GM12878 (cell line): ENCODE measurements around the gene RACGAP1.

Experiments used
- CTCF ChIP-seq, 3 experiments: IDR thresholded peaks in 2 of 3; conservative IDR thresholded peaks in 1 of 3; 2 replicates each; pipeline ENCODE4 v1.5.1; 2011; ENCODE audit warnings: low read depth in 3 of 3, low read length in 3 of 3, mild to moderate bottlenecking in 3 of 3, control low read depth in 2 of 3, moderate library complexity in 2 of 3, inconsistent platforms in 1 of 3, mixed read lengths in 1 of 3; ENCODE audit not compliant: control insufficient read depth in 2 of 3, insufficient read depth in 1 of 3; ENCODE audit errors: extremely low read depth in 1 of 3
- E2F8 ChIP-seq: fragments of 450-650 bp; IDR thresholded peaks from 2 replicates; pipeline ENCODE4 v1.6.1; 2018; ENCODE audit warnings: mild to moderate bottlenecking, low read depth, moderate library complexity; ENCODE audit not compliant: partially characterized antibody
- GABPA ChIP-seq: IDR thresholded peaks from 2 replicates; pipeline ENCODE4 v1.6.1; 2014; ENCODE audit warnings: antibody characterized with exemption, low read depth, mild to moderate bottlenecking, inconsistent platforms
- MXI1 ChIP-seq: fragments of 150-350 bp; IDR thresholded peaks from 2 replicates; pipeline ENCODE4 v1.6.1; 2011; ENCODE audit warnings: low read depth, mild to moderate bottlenecking, inconsistent platforms, low read length, improper control_type of control experiment
- PAX5 ChIP-seq: IDR thresholded peaks from 2 replicates; pipeline ENCODE4 v1.6.1; 2011; ENCODE audit warnings: low read depth, low read length, borderline replicate concordance
- POLR2AphosphoS5 ChIP-seq: IDR thresholded peaks from 2 replicates; pipeline ENCODE4 v1.6.1; 2011; ENCODE audit warnings: mild to moderate bottlenecking, low read length, inconsistent platforms
- RCOR1 ChIP-seq: conservative IDR thresholded peaks from 2 replicates; pipeline ENCODE4 v1.6.1; 2012; ENCODE audit warnings: low read depth, low read length, improper control_type of control experiment
- REST ChIP-seq: IDR thresholded peaks from 2 replicates; pipeline ENCODE4 v1.6.1; 2012; ENCODE audit warnings: mild to moderate bottlenecking, low read depth, low read length

GRCh38 chr12:50043854-50044253 is 18.6 kb upstream of the RACGAP1 start:
- TF ChIP-seq POLR2AphosphoS5 (no peak), PAX5 (no peak), RCOR1 (no peak), CTCF (IDR thresholded peaks at IDR 0.05 in 2 of 3, conservative IDR thresholded peaks at IDR 0.05 in 1 of 3; ENCODE audit: control insufficient read depth in 2 of 3, extremely low read depth in 1 of 3, insufficient read depth in 1 of 3, low read depth in 3 of 3, low read length in 3 of 3) (no peak), MXI1 (no peak), REST (no peak), GABPA (no peak), E2F8 (no peak)
